Activated CD4-positive, alpha-beta T cell treated with anti-CD3 and anti-CD28 coated beads, Interleukin-2, amount 50 U/mL, for 48 hours (primary cell): ENCODE data around the gene DRC1.
A peak's percentile ranks its signal among the peaks of the same experiment; 100 is the strongest.

Experiments
- DNase-seq, 2 experiments: peaks; one replicate each; pipeline ENCODE4 v3.0.0-alpha.2; 2020

Gene DRC1

DNA sequence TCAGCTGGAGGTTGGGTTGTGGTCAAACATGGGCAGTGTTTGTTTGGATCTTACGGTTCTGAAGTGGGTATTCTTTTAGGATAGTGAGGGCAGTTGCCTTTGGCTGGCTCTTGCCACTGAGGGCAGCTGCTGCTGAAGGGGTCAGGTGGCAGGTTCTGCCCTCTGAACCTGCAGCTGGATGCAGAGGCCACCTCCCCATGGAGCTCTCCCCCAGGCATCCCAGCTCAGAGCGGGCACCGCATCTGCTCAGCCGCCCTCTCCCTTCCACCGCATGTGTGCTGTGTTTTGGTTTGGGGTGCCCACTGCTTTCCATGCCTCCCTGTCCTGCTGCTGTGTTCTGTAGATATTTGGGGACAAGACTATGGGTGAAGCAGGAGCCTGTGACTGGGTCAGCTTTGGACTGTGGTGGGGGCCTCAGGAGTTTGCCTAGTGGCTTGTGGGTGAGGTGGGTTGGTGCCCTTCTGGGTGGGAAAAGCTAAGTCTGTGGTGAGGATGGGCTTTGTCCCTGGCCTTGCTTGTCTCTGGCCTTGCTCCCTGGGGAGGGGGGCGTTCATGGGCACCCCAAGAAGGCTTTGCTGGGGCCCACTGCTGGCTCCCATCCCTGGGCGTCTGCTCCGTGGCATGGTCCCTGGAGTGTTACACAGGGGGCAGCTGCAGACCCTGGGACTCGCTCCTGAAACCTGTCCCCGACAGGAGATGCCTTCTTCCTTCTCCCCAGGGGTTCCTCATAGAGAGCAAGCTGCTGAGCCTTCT, 47.7 kb downstream of the DRC1 start:
- DNase-seq: no peak

DNA sequence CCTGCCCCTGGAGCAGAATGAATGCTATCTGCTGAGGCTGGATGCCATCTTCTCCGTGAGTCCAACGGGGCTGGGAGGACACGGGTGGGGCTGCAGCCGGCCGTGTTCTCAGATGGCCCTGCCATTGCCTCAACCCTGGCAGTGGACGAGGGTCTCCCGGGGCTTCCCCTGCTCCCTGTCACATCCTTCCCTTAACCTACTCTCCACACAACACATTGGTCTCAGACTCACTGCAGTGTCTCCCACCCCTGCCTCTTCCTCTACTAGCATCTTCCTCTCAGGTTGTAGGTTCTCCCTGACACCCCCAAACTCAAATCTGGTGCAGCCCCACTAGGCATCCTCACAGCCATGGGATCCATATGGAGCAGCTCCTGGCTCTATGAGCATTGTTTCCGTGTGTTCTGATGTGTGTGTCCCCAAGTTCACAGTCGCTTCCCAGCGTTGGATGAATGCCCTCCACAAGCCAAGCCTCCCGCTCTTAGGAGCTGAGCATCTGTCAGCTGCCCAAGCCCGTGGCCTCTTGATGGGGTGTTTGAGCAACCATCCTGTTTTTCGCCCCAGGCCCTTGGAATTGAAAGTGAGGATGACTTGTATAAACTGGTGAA, 48.4 kb downstream of the DRC1 start:
- no peak for DNase-seq

DNA sequence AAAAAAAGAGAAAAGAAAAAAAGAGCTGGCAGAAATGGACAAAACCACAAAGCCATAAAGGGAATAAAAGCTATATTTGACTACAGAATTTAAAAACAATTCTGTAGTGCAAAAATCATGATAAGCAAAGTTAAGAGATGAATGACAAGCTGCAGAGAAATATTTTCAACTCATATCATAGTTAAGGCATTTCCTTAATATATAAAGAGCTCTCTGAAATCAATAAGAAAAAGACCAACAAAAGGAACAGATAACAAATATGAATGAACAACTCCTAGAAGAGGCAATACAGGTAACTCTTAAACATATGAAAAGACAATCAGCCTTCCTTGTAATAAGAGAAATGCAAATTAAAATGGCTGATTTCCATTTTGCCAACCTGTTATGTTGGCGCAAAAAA, 50.0 kb downstream of the DRC1 start:
- DNase-seq: no peak

DNA sequence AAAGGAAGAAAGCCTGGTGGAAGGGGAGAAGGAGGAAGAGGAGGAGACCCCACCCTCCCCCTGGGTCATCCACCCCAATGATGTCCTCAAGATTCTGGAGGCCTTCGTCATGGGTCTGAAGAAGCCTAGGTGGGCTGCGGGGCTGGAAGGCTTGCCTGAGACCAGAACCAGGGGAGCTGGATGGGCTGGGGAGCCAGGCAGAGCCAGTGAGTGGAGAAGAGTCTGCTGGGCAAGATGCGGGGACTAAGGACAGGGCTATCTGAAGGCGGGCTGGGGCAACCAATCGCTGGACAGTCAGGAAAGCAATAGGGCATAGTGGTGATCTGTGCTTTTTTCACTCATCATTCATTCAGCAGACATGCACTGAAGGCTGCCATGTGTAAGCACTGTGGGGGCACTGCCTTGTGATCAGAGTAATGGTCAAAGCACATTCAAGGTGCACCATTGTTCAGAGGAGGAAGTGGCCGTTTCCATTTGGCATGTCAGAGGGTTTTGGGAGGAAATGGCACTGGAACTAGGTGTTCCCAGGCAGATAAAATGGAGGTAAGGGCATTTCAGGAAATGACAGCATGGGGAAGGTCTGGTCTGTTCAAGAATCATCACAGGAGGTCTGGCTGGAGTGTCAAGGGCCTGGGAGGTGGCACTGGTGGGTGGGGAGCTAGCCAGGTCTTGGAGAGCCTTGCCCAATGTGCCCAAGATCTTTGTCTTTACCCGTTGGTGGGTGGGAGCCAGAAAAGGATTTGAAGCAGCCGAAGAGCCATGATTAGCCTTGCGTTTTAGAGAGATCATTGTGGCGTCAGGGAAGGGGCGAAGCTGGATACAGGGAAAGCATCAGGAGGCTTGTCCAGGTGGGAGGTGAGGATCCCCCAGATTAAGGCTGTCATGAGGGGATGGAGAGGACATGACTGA, 52.0 kb downstream of the DRC1 start:
- no peak for DNase-seq

DNA sequence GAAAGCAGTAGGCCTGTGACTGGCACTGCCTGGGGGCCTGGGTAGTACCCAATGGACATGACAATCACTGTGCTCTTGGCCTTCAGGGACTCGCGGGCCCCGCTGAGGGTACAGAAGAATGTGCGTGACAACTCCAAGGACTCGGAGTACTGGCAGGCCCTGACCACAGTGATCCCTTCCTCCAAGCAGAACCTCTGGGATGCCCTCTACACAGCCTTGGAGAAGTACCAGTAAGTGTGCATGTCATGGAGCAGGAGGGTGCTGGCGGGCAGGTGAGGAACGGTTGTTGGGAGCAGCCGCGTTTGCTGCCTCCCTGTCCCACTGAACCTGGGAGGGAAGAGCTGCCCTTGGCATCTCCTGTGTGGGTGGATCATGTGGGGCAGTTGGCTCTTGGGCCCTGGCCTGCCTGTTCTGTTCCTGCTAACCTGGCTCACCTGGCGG, 52.9 kb downstream of the DRC1 start:
- DNase-seq: no peak

DNA sequence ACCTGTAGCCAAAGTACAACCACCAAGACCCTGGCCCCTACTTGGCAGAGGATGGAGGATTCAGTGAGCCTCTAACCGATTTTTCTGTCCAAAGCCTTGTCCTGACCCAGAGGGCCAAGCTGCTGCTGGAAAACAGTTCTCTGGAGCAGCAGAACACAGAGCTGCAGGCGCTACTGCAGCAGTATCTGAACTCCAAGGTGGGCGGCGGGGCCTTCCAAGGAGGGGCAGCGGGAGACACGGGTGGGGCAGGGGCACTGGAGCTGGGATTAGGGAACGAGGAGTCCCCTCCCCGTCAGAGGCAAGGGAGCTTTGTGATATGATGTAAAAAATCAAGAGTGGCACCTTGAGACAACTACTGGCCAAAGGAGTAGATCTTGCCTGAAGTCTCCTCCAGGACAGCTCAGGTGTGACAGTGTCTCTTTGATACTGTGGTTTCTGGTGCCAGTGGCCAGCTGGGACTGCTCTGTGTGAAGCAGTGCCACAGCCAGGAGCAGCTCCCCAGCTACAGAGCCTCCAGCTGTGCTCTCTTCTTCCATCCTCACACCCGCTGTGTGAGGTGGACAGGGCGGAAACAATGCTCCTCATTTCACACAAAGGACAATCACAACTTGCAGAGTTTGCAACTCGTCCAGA, 53.4 kb downstream of the DRC1 start:
- no peak for DNase-seq

DNA sequence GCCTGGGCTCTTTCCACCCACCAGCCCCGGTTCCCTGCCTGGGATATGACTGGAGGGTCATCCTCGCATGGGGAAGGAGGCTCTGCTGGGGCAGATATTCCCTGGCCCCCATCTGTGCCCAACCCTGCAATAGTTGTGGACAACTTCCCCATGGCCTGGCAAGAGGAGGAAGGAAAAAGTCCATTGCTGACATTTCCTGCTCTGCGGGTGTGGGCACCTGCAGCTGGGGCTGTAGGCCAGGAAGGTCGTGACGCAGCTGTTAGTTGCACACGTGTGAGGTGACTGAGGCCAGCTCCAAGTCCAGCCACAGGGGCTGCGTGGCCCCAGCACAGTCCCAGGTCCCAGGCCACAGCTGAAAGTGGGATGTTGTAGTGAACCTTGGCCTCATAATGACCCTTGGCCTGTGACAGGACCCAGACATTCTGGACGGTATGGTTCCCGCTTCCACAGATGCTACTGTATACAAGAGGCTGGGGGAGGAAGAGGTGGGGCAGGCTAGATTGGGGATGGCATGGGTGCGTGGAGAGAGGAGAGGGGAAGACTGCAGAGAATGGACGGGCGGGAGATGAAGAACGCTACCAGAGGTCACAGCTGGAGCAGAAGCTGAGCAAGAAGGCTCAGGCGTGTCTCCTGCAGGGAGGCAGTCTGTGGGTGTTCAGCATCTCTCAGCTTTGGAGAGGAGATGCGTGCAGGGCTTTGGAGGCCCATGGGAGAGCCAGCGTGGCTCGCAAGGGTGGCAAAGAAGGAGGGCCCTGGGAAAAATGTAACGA, 54.1 kb downstream of the DRC1 start:
- DNase-seq: no peak

DNA sequence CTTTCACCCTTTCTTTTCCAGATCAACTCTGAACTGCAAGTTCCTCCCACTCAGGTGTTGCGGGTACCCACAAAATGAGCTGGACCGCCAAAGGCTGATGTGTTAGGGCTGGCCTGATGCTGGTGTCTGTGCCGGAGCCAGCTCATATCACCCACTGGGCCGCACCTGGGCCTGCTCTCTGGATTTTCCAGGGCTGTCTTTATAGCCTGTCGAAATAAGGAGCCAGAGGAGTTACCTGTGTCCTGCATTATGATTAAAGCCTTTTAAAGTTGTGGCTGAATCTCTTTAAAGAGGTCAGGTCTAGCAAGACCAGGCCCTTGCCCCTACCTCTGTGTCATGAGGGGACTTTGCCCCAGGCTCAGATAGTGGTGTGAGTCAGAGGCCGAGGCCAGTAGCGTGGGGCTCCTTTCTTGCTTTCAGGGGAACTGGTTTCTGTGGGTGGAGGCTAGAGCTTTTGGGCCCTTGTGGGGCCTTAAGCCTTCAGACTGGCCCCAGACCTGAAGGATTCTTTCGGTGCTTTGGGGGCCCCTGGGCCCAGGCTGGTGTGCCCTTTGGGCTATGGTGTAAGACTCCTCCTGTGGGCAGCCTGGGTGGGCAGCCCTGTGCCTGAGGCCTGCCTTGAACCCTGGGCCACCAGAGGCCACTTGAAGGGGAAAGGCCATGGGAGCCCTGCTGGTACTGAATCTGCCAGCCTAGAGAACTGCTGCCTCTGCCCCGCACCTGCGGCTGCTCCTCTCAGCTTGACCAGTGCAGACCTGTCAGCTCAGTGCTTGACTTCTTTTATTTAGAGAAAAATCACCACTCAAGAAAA, 54.9 kb downstream of the DRC1 start:
- DNase-seq: no peak

DNA sequence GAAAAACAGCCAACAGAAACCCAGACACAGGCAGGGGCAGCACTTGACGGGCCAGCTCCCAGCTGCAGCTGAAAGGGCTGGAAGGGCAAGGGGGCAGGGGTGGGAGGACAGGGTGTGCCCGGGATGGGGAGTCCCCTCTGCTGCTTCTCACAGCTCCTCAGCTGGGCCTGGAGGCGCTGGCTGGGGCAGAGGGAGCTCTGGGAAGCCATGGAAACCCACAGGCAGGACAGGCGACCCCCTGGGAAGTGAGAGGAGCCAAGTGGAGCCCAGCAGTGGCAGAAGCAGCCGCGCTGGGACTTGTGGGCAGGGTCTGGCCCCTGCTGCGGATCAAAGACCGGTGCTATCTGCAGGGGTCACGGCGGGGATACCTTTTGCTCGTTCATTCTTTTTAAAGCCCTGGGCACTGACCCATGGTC, 55.5 kb downstream of the DRC1 start:
- DNase-seq: no peak

DNA sequence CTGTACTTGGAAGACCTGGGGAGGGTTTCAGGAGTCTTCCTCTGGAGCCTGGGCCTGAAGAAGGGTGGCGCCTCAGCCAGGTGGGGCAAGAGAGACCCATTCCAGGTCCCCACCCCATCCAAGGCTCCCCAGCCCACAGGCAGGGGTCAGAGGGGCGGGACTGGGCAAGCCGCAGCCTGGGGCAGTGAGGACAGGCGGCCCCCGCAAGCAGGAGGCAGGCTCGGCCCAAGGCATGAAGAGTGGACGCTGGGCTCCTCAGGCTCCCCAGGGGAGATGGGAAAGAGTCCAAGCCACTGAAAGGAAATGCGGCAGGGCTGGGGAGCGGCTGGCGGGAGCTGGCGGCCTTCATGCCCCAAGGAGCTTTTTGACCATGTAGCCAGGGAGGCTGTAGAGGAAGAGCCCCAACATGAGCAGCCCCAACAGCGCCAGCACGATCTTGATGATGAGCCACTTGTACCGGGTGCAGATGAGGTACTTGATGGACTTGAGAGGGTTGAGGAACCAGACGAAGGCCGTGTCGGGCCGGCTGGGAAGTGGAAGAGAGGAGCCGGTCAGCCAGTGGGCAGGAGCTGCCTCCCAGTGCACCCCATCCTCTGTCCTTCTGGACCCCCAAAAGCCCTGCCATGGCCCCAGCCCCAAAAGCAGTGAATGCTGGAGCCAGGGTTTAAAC, 56.1 kb downstream of the DRC1 start:
- DNase-seq: no peak

DNA sequence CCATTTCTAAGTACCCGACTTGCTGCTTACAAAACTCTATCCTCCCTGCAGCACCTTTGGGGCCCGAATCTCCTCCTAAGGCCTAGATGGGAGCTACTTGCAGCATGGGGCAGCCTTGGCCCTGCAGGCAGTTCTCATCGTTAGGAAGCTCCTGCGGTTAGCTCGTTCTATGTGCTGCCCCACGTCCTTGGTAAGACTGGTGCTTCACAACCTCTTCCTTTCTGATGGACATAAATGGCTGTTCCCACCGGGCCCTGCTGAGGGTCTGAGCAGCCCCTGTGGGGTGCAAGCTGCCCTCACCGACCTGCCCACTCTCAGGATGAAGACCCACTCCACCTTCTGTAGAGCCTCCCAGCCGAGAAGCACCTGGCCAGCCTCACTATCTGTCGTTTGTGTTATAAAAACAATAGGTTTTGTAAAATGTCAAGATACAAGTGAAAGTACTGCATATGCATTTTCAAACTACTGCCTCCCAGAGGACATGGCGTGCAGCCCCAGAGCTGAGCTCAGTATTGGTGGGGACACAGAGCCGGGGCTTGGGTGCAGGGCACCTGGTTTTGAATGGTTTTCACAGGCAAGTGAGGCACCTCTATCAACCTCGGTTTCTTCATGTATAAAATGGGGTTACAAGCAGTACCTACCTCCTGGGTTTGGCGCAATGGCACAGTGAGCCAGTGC, 56.8 kb downstream of the DRC1 start:
- DNase-seq: no peak

DNA sequence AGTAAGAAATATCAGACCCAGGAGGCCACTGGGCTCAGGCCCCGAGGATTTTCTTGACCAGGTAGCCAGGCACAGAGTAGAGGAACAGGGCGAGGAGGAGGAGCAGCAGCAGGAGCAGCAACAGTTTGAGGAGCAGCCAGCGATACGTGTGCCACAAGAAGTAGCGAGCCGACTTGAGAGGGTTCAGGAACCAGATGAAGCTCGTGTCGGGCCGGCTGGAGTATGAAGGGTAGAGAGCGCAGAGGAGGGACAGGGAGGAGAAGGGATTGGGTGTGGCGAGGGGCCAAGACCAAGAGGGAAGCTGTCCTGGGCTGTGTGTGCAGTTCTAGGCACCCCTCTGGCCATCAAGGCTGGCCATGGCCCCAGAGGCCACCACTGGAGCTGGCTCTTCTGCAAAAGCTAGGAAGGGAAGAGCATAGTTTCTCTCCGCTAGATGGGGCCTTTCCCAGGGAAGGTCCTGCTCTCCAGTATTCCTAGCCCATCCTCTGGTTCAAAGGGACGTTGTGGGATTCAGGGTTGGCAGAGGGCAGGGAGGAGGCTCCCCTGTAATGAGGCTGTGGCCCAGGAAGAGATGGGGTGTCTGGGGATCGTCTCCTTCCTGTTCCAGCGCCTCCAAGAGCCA, 58.4 kb downstream of the DRC1 start:
- DNase-seq: no peak

DNA sequence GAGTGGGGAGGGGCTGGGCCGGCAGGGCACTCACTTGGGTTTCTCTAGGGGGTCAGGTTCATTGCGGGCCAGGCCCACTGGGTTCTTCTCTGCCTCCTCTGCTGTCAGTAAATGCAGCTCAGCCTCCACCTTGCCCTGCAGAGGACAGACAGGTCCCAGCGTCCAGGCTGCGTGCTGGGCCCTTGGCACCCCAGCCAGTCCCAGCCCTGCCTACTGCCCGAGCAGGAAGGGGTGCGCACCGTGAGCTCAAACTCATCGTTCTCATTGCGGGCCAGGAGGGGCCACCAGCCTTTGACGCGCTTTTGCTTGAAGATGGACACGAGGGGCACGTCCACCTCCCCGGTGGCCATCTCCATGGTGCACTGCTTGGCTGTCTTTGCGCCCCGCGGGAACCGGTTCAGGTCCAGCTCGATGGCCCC, 58.9 kb downstream of the DRC1 start:
- no peak for DNase-seq

DNA sequence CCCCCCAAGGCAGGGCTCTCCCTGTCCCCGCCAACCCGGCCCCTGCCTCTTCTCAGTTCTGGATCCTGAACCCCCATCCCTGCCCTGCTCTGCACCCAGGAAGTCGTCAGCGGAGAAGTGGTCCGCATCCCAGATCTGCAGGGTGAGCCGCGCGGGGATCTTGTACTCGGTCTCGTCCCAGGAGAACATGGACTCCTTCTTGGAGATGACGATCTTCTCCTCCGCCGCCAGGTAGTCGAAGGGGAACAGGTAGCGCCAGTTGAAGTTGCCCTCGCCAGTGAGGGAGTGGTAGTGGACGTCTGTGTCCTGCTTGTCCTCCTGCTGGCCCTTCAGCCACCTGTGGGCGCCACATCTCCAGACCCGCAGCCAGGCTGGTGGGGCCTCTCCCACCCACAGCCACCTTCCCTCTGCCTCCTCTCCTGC, 59.9 kb downstream of the DRC1 start:
- DNase-seq: no peak

DNA sequence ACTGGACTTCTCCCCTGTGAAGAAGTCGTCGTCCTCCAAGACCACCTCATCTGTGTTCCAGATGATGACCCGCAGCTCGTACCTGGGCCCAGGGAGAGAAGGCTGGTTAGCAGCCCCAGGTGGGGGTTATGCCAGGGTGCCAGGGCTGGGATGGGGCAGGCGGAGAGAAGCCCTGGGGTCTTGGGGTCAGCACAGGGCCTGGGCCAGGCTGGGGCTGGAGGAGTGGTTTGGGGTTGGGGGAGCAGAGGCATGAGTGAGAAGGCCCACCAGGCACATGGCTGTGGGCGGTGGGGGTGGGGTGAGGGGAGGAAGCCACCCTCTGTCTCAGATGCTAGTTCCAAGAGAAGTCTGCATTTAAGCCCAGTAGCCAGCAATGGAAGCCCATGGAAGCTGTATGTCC, 60.4 kb downstream of the DRC1 start:
- no peak for DNase-seq

DNA sequence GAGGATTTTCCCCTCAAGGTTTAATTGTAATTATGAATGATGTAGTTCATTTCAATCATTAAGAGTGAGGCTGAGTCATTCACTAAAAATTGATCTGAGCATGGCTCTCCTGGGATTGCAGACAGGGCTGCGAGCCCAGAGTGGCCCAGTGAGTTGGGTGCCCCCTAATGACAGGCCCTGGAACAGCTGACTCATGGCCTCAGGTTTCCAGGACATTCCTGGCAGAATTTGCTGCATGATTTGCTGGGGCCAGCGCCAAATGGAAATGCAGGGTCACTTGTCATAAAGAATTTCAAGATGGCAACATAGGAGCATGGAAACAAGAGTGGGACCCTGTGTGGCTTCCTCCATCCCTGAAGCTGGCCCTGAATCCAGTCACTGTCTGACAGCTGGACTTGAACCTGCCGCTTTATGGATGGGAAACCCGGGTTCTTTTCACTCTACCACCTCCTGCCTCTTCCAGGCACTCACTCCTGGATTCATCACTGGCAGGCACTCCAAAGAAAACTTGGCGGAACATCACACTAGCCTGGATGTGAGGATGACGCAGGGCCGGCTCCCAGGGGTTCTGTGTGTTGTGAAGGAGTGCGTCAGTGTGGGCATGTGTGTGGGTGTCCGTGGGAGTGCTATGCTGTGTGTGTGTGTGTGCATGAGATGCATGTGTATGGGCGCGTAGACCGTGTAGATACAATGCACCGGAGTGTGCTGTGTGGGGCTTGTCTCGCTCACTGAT, 61.0 kb downstream of the DRC1 start:
- peak in 1 of 2 experiments; percentile 13 for DNase-seq

DNA sequence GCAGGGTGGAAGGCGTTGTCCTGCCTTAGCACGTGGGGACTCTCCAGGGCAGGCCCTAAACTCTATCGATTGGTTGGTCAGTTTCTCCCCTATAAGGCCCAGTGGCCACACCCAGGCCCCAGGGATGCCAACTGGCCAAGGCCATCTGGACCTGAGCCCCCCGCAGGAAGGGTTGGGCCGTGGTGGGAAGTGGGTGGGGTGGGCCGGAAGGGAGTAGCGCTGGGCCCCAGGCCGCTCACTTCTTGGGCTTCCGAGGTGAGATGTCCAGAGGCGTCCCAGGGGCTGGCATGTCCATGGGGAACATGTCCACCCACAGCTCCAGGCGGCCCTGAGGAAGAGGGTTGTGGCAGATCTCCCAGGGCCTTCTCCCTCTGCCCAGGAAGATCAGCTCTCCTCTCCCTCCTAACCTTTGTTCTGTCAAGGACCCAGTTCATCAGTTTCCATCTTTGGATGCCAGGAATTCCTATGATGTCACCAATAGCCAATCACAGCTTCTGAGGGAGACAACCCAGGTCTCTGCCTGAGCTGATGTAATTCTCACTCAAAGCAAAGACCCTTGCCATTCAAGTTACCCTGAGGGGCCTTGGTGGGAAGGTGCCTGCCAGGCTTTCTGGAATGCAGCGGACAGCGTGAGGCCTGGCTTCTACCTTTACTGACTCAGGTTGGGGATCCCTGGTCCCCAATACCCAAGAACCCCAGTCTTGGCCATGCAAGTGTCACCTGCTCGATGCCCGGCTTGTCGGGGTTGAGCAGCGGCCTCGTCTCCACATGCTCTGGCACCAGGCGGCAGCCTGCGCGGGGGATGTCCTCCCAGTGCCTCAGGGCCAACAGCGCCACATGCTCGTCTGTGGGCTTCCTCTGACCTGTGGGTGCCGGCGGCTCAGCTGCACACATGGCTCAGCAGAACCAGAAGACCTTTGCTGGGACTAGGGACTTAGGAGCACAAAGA, 61.8 kb downstream of the DRC1 start:
- DNase-seq: no peak
